Cardiac muscle cell (in vitro differentiated cells and primary cell): ENCODE results near the gene REPS1. TPM values are rescaled to one million over a fixed set of nuclear protein-coding genes. Genes with fewer than 3 reads are reported as not detected.

Experiments used
- DNase-seq, 2 donors: peaks; one replicate each; pipeline versions ENCODE4 v3.0.0 to v3.0.0-alpha.2; 2010 to 2017; ENCODE audit warnings: low read depth in 1 of 2, low spot score in 1 of 2
- H3K27ac ChIP-seq: fragments of 200-600 bp; sonication (generic); 2 replicates; pipeline ENCODE4 v1.5.1; 2016
- H3K27me3 ChIP-seq: fragments of 200-600 bp; sonication (generic); 2 replicates; pipeline ENCODE4 v1.6.0; 2016; ENCODE audit warnings: control low read depth
- H3K36me3 ChIP-seq: fragments of 200-600 bp; sonication (generic); 2 replicates; pipeline ENCODE4 v1.5.1; 2016; ENCODE audit warnings: control low read depth
- H3K4me1 ChIP-seq: fragments of 200-600 bp; sonication (generic); 2 replicates; pipeline ENCODE4 v1.8.1; 2017; ENCODE audit warnings: low read depth, mild to moderate bottlenecking, mixed run types
- H3K4me3 ChIP-seq: fragments of 200-600 bp; sonication (generic); 2 replicates; pipeline ENCODE4 v1.5.1; 2016; ENCODE audit warnings: mild to moderate bottlenecking
- H3K9me3 ChIP-seq: fragments of 200-600 bp; sonication (generic); 2 replicates; pipeline ENCODE4 v1.5.1; 2017; ENCODE audit warnings: low read depth, mild to moderate bottlenecking, control low read depth
- polyA plus RNA-seq: library from polyadenylated mRNA; unstranded; fragments of >200 nt; fragmentation: Nextera tagmentation; extraction: Ambion mirVana; gene quantifications from 2 replicates; pipeline ENCODE4 v1.2.1, GENCODE V29; 2016
- total RNA-seq: library from RNA; depleted of rRNA; stranded (reverse); fragments of >200 nt; gene quantifications from 2 replicates; pipeline ENCODE4 v1.2.3, GENCODE V29; 2016
- TF ChIP-seq, protein P1 (sequence below): IDR thresholded peaks from 2 replicates; pipeline ENCODE4 v1.5.1; 2012; ENCODE audit warnings: low read depth, mild to moderate bottlenecking, low read length

REPS1 gene
- total and polyA plus RNA-seq, 2 experiments from 2014 or later, result 30.5 to 49.5 TPM

DNA sequence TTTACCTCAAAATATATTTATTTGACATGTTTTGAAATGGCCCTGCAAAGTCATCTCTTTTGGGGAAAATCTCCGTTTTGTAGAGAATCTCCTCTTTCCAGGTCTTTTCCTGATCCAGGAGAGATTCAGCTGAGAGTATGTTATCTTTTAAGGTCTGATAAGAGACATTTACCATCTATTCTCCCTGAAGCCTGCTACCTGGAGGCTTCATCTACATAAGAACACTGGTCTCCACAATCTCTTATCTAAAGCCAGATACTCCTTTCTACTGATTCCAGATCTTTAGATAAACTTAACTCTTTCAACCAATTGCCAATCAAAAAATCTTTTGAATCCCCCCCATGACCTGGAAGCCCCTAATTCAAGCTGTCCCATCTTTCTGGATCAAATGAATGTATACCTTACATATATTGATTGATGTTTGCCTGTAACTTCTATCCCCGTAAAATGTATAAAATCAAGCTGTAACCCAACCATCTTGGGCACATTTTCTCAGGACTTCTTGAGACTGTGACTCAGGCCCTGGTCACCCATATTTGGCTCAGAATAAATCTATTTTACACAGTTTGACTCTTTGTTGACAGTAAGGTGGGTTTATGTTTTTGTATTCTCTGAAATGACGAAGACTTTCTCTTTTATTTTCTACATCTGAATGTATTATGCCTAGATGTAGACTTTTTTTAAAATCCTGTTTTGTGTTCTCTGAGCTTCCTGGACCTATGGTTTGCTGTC, 96.6 kb downstream of the REPS1 start:
- TF ChIP-seq, protein P1, sequence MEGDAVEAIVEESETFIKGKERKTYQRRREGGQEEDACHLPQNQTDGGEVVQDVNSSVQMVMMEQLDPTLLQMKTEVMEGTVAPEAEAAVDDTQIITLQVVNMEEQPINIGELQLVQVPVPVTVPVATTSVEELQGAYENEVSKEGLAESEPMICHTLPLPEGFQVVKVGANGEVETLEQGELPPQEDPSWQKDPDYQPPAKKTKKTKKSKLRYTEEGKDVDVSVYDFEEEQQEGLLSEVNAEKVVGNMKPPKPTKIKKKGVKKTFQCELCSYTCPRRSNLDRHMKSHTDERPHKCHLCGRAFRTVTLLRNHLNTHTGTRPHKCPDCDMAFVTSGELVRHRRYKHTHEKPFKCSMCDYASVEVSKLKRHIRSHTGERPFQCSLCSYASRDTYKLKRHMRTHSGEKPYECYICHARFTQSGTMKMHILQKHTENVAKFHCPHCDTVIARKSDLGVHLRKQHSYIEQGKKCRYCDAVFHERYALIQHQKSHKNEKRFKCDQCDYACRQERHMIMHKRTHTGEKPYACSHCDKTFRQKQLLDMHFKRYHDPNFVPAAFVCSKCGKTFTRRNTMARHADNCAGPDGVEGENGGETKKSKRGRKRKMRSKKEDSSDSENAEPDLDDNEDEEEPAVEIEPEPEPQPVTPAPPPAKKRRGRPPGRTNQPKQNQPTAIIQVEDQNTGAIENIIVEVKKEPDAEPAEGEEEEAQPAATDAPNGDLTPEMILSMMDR, result no peak
- DNase-seq, result no peak
- Histone ChIP-seq H3K4me3 (no peak overlapping the region), H3K27me3 (no peaks in the 10 kb centered on the region), H3K27ac (no peak overlapping the region), H3K4me1 (no peaks in the 10 kb centered on the region), H3K9me3 (no peaks in the 10 kb centered on the region), H3K36me3 (no peaks in the 10 kb centered on the region)

- no peak for DNase-seq
- TF ChIP-seq, protein P1, result no peak
- Histone ChIP-seq H3K9me3 (no peaks in the 10 kb centered on the region), H3K27me3 (no peaks in the 10 kb centered on the region), H3K27ac (no peak overlapping the region), H3K4me1 (no peaks in the 10 kb centered on the region), H3K36me3 (no peaks in the 10 kb centered on the region), H3K4me3 (no peak overlapping the region)
Observed at GRCh38 chr6:138885156-138885819, 102.8 kb downstream of the REPS1 start.

- Histone ChIP-seq H3K9me3 (no peaks in the 10 kb centered on the region), H3K27ac (no peak overlapping the region), H3K4me1 (no peaks in the 10 kb centered on the region), H3K36me3 (no peaks in the 10 kb centered on the region), H3K4me3 (no peak overlapping the region), H3K27me3 (no peaks in the 10 kb centered on the region)
- TF ChIP-seq, protein P1, result no peak
- no peak for DNase-seq
Observed at GRCh38 chr6:138882369-138883017, 105.6 kb downstream of the REPS1 start.

DNA sequence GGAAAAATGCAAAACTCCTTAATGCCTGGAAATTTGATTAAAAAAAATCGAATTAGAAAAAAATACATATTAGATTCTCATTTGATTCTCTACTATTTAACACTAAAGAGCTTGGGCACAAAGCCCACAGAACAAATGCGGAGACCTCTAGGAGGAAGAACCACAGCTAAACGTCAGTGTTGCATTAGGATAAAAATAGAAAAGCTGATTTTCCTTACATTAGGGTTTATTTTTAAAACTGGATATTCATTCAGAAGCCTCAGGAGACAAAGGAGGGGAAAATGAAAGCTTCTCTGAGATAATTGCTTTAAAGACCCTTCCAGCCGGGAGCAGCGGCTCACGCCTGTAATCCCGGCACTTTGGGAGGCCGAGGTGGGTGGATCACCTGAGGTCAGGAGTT, 114.9 kb downstream of the REPS1 start:
- Histone ChIP-seq H3K9me3 (no peaks in the 10 kb centered on the region), H3K36me3 (no peaks in the 10 kb centered on the region), H3K4me1 (peaks cover 26% of the 10 kb centered on the region), H3K27ac (no peak overlapping the region), H3K4me3 (no peak overlapping the region), H3K27me3 (no peaks in the 10 kb centered on the region)
- no peak for DNase-seq
- TF ChIP-seq, protein P1, result no peak

GRCh38 chr6:138869398-138869797, 118.7 kb downstream of the REPS1 start:
- peak; percentile 56 to 61 for DNase-seq
- TF ChIP-seq, protein P1, result no peak
- Histone ChIP-seq H3K9me3 (no peaks in the 10 kb centered on the region), H3K27me3 (no peaks in the 10 kb centered on the region), H3K4me1 (peaks cover 29% of the 10 kb centered on the region), H3K27ac (peak overlapping the region; percentile 65), H3K36me3 (no peaks in the 10 kb centered on the region), H3K4me3 (no peak overlapping the region)
